Fibroblast of villous mesenchyme (primary cell): ENCODE results near the gene RTN4. TPM values are rescaled to one million over a fixed set of nuclear protein-coding genes. Genes with fewer than 3 reads are reported as not detected.
A peak's percentile ranks its signal among the peaks of the same experiment; 100 is the strongest.

Source experiments
- DNase-seq: peaks from one replicate; pipeline ENCODE4 v3.0.0-alpha.2; 2010; ENCODE audit warnings: low read depth
- H3K4me3 ChIP-seq: 2 replicates; pipeline ENCODE4 v1.5.1; 2011; ENCODE audit warnings: low read depth, mild to moderate bottlenecking, low read length
- CTCF ChIP-seq: IDR thresholded peaks from 2 replicates; pipeline ENCODE4 v1.5.1; 2012; ENCODE audit warnings: low read depth, mild to moderate bottlenecking, low read length; ENCODE audit not compliant: insufficient read depth
- total RNA-seq: library from RNA; depleted of rRNA; stranded (reverse); fragments of >200 nt; gene quantifications from 2 replicates; pipeline ENCODE4 v1.2.3, GENCODE V29; 2012

RTN4 gene
- total RNA-seq, 1 donor, result 262 TPM

- no peak overlapping the region for H3K4me3 ChIP-seq
- TF ChIP-seq CTCF, result no peak
- no peak for DNase-seq
These were observed 32.8 kb downstream of the RTN4 start for GRCh38 chr2:55017428-55017827.

GRCh38 chr2:55014962-55015939 is 35.0 kb downstream of the RTN4 start:
- DNase-seq, result peak; percentile 79
- H3K4me3 ChIP-seq, result no peak overlapping the region
- TF ChIP-seq CTCF, result peak; percentile 67

GRCh38 chr2:55013936-55014335 is 36.3 kb downstream of the RTN4 start:
- TF ChIP-seq CTCF, result no peak
- DNase-seq, result no peak
- no peak overlapping the region for H3K4me3 ChIP-seq

DNA sequence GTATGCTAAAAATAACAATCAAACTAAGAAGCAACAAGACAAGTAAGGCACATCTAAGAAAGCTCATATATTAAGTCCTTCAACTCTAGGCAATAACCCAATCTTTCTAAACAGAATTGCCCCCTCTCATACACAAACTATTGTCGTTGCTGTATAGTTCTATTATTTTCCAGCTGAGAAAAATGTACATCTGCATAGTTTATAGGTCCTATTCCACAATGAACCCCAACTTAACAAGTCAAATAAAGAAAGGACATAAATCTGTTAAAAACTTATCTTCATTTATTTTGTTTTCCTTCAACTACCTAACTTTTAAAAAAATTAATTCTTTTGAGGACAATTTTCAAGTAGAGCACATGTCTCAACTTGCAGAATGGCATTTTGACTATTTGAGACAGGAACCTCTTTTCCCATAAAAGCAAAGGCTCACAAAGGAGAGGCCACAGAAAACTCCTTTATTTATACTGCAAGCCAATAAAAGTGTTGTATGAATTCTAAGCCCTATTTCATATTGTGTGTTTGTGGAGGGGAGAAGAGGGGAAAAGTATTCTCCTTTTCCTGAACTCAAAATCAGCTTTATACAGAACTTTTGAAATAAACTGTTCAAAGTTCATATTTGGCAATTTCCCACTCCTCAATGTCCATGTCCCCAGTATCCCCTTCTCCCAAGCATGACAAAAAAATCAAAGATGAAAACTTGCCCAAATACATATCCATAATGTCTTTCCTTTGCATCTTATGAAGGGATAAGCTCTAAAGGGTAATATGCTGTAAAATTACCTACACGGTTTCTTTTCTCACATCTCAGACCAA is 37.4 kb downstream of the RTN4 start:
- TF ChIP-seq CTCF, result no peak
- no peak overlapping the region for H3K4me3 ChIP-seq
- DNase-seq, result no peak

- peak; percentile 25 for DNase-seq
- no peak for TF ChIP-seq CTCF
- H3K4me3 ChIP-seq, result no peak overlapping the region
These were observed 38.2 kb downstream of the RTN4 start for GRCh38 chr2:55011831-55012671.

DNA sequence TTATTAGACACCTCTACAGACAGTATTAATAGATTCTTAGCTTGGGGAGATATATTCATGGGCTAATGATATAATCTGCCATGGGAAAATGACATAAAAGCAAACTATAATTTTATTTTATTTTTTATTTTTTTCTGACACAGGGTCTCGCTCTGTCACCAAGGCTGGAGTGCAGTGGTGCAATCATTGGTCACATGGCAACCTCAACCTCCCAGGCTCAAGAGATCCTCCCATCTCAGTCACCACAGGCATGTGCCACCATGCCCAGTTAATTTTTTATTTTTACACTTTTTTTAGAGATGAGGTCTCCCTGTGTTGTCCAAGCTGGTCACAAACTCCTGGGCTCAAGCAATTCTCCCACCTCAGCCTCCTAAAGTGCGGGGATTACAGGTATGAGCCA is 39.3 kb downstream of the RTN4 start:
- peak; percentile 39 for DNase-seq

More for the DNA sequence above, 39.3 kb downstream of the RTN4 start:
- no peak for TF ChIP-seq CTCF
- no peak overlapping the region for H3K4me3 ChIP-seq
